ENCODE measurements around the gene CIBAR2.

GRCh38 chr16:85127379-85127723 lies 15.1 kb upstream of the CIBAR2 start:
- TF ChIP-seq POLR2A (IDR thresholded peaks at IDR 0.05; ENCODE audit: low read depth, low read length) (no peak), POLR2AphosphoS5 (IDR thresholded peaks at IDR 0.05; ENCODE audit: low read length) (no peak), RB1 (IDR thresholded peaks at IDR 0.05; ENCODE audit: borderline replicate concordance) (no peak), BACH1 (IDR thresholded peaks at IDR 0.05; ENCODE audit: borderline replicate concordance) (no peak), CTCF (IDR thresholded peaks at IDR 0.05 in 2 of 3, conservative IDR thresholded peaks at IDR 0.05 in 1 of 3; ENCODE audit: control insufficient read depth in 2 of 3, extremely low read depth in 1 of 3, insufficient read depth in 1 of 3, low read depth in 3 of 3, low read length in 3 of 3) (no peak), SIN3A (IDR thresholded peaks at IDR 0.05; ENCODE audit: low read depth, low read length) (no peak), CREB1 (IDR thresholded peaks at IDR 0.05; ENCODE audit: low read depth) (no peak), NKRF (conservative IDR thresholded peaks at IDR 0.05) (no peak), SUZ12 (IDR thresholded peaks at IDR 0.05; ENCODE audit: unreplicated experiment) (no peak), ATF3 (IDR thresholded peaks at IDR 0.05; ENCODE audit: borderline replicate concordance, extremely low read depth, low read depth, low read length) (no peak), EZH2 (IDR thresholded peaks at IDR 0.05; ENCODE audit: borderline replicate concordance, control insufficient read depth, low read depth, low read length) (no peak), EP300 (IDR thresholded peaks at IDR 0.05; ENCODE audit: borderline replicate concordance in 1 of 2, control insufficient read depth in 1 of 2, low read depth in 2 of 2, low read length in 2 of 2) (no peak), NR2C2 (IDR thresholded peaks at IDR 0.05; ENCODE audit: borderline replicate concordance, control insufficient read depth, insufficient read length, low read depth) (no peak), REST (IDR thresholded peaks at IDR 0.05; ENCODE audit: low read depth, low read length) (no peak)
